H9 (cell line): ENCODE results near the gene DCN. TPM values are rescaled to one million over a fixed set of nuclear protein-coding genes. Genes with fewer than 3 reads are reported as not detected.

Experiments used
- DNase-seq: peaks from one replicate; pipeline ENCODE4 v3.0.0-alpha.2; 2017
- H2AFZ ChIP-seq: one replicate; pipeline ENCODE4 v1.6.1; 2013; ENCODE audit warnings: mild to moderate bottlenecking, low read length, control low read depth, moderate library complexity
- H2AK5ac ChIP-seq: 2 replicates; pipeline ENCODE4 v1.6.1; 2013; ENCODE audit warnings: low read length, control low read depth, mixed read lengths; ENCODE audit not compliant: insufficient read length
- H2BK120ac ChIP-seq: one replicate; pipeline ENCODE4 v1.6.1; 2013; ENCODE audit warnings: low read depth, mild to moderate bottlenecking, low read length, control low read depth, inconsistent platforms; ENCODE audit not compliant: poor library complexity, severe bottlenecking
- H2BK12ac ChIP-seq: 2 replicates; pipeline ENCODE4 v1.6.1; 2013; ENCODE audit warnings: low read length, control low read depth, mixed read lengths, low read depth; ENCODE audit not compliant: insufficient read length
- H2BK15ac ChIP-seq: 2 replicates; pipeline ENCODE4 v1.6.1; 2013; ENCODE audit warnings: low read depth, low read length, control low read depth
- H2BK20ac ChIP-seq: one replicate; pipeline ENCODE4 v1.6.1; 2013; ENCODE audit warnings: low read depth, mild to moderate bottlenecking, low read length, control low read depth, inconsistent platforms; ENCODE audit not compliant: poor library complexity, severe bottlenecking
- H2BK5ac ChIP-seq: 2 replicates; pipeline ENCODE4 v1.6.1; 2013; ENCODE audit warnings: low read length, control low read depth, mixed read lengths; ENCODE audit not compliant: insufficient read length
- H3K14ac ChIP-seq: 2 replicates; pipeline ENCODE4 v1.6.1; 2013; ENCODE audit warnings: low read length, control low read depth; ENCODE audit not compliant: insufficient read depth
- H3K18ac ChIP-seq: 2 replicates; pipeline ENCODE4 v1.6.1; 2013; ENCODE audit warnings: low read depth, mild to moderate bottlenecking, mixed read lengths, low read length, control low read depth; ENCODE audit not compliant: insufficient read length
- H3K23ac ChIP-seq: 2 replicates; pipeline ENCODE4 v1.6.1; 2013; ENCODE audit warnings: low read length, control low read depth, mixed read lengths, low read depth; ENCODE audit not compliant: insufficient read length
- H3K23me2 ChIP-seq: 2 replicates; pipeline ENCODE4 v1.6.1; 2013; ENCODE audit warnings: low read depth, mild to moderate bottlenecking, mixed read lengths, low read length, control low read depth; ENCODE audit not compliant: insufficient read length, poor library complexity, severe bottlenecking
- H3K27ac ChIP-seq: 2 replicates; pipeline ENCODE4 v1.5.1; 2013; ENCODE audit warnings: low read length, control low read depth, mixed read lengths, low read depth; ENCODE audit not compliant: insufficient read length
- H3K27me3 ChIP-seq: 2 replicates; pipeline ENCODE4 v1.6.1; 2013; ENCODE audit warnings: low read length, control low read depth, inconsistent platforms; ENCODE audit not compliant: insufficient read depth
- H3K4ac ChIP-seq: 2 replicates; pipeline ENCODE4 v1.6.1; 2013; ENCODE audit warnings: low read depth, mild to moderate bottlenecking, control low read depth, inconsistent platforms, low read length, moderate library complexity
- H3K4me1 ChIP-seq: 2 replicates; pipeline ENCODE4 v1.6.1; 2013; ENCODE audit warnings: low read length, control low read depth, inconsistent platforms; ENCODE audit not compliant: insufficient read depth
- H3K4me2 ChIP-seq: 2 replicates; pipeline ENCODE4 v1.6.1; 2013; ENCODE audit warnings: low read length, control low read depth, mixed read lengths; ENCODE audit not compliant: insufficient read length, insufficient read depth
- H3K56ac ChIP-seq: 2 replicates; pipeline ENCODE4 v1.6.1; 2013; ENCODE audit warnings: low read depth, mild to moderate bottlenecking, mixed read lengths, low read length, control low read depth; ENCODE audit not compliant: insufficient read length
- H3K79me1 ChIP-seq: 2 replicates; pipeline ENCODE4 v1.6.1; 2013; ENCODE audit warnings: low read depth, mild to moderate bottlenecking, moderate library complexity, low read length, control low read depth, inconsistent platforms; ENCODE audit not compliant: insufficient read depth, poor library complexity, severe bottlenecking
- H3K79me2 ChIP-seq: 2 replicates; pipeline ENCODE4 v1.6.1; 2013; ENCODE audit warnings: low read length, control low read depth, inconsistent platforms; ENCODE audit not compliant: insufficient read depth
- H3K9ac ChIP-seq: 2 replicates; pipeline ENCODE4 v1.6.1; 2013; ENCODE audit warnings: low read length, control low read depth, mixed read lengths; ENCODE audit not compliant: insufficient read length; ENCODE audit errors: extremely low read depth
- H3K9me3 ChIP-seq: one replicate; pipeline ENCODE4 v1.6.1; 2013; ENCODE audit warnings: low read depth, low read length, inconsistent platforms; ENCODE audit not compliant: control insufficient read depth
- H3T11ph ChIP-seq: one replicate; pipeline ENCODE4 v1.6.1; 2013; ENCODE audit warnings: mild to moderate bottlenecking, low read length, control low read depth, inconsistent platforms
- H4K20me1 ChIP-seq: one replicate; pipeline ENCODE4 v1.6.1; 2013; ENCODE audit not compliant: control insufficient read depth, insufficient read length, insufficient read depth
- H4K5ac ChIP-seq: 2 replicates; pipeline ENCODE4 v1.6.1; 2013; ENCODE audit warnings: low read depth, mild to moderate bottlenecking, mixed read lengths, low read length, control low read depth; ENCODE audit not compliant: insufficient read length
- H4K8ac ChIP-seq: replicated peaks from 2 replicates; pipeline ENCODE4 v1.6.1; 2013; ENCODE audit warnings: low read length, control low read depth, mixed read lengths, low read depth; ENCODE audit not compliant: insufficient read length
- H4K91ac ChIP-seq: 2 replicates; pipeline ENCODE4 v1.6.1; 2013; ENCODE audit warnings: low read depth, mild to moderate bottlenecking, moderate library complexity, mixed read lengths, low read length, control low read depth; ENCODE audit not compliant: insufficient read length
- H3K27ac Mint-ChIP-seq, 3 experiments: 2 replicates in 2 of 3; 3 replicates in 1 of 3; pipeline ENCODE4 v1.8.0; 2020 to 2021; ENCODE audit warnings: mixed read lengths in 3 of 3, mild to moderate bottlenecking in 1 of 3, moderate library complexity in 1 of 3
- H3K27me3 Mint-ChIP-seq: 2 replicates; pipeline ENCODE4 v1.8.0; 2021; ENCODE audit warnings: low read depth, mild to moderate bottlenecking, moderate library complexity, mixed read lengths
- H3K36me3 Mint-ChIP-seq, 3 experiments: 2 replicates in 2 of 3; 3 replicates in 1 of 3; pipeline ENCODE4 v1.8.0; 2020 to 2021; ENCODE audit warnings: low read depth in 3 of 3, mixed read lengths in 3 of 3; ENCODE audit not compliant: insufficient read depth in 1 of 3
- H3K4me1 Mint-ChIP-seq, 2 experiments: 2 replicates each; pipeline ENCODE4 v1.8.0; 2020; ENCODE audit warnings: mixed read lengths in 2 of 2
- H3K4me3 Mint-ChIP-seq, 2 experiments: 2 replicates in 1 of 2; 3 replicates in 1 of 2; pipeline ENCODE4 v1.8.0; 2020 to 2021; ENCODE audit warnings: mild to moderate bottlenecking in 2 of 2, mixed read lengths in 2 of 2, moderate library complexity in 1 of 2
- H3K9me3 Mint-ChIP-seq, 2 experiments: 2 replicates in 1 of 2; 3 replicates in 1 of 2; pipeline ENCODE4 v1.8.0; 2020; ENCODE audit warnings: mild to moderate bottlenecking in 2 of 2, mixed read lengths in 2 of 2, moderate library complexity in 1 of 2
- WGBS: extraction: QIAGEN DNeasy Blood & Tissue Kit; methylation state at CpG from one replicate; pipeline ENCODE4 v1.1.7; 2013; ENCODE audit warnings: missing lambda C conversion rate, low lambda C conversion rate, mixed read lengths; ENCODE audit not compliant: insufficient read length; ENCODE audit errors: extremely low coverage; 5-methylcytosine and 5-hydroxymethylcytosine counted together
- total RNA-seq: library from RNA; stranded (reverse); gene quantifications from 2 replicates; pipeline ENCODE4 v1.2.1, GENCODE V29; 2021
- TF ChIP-seq, protein P1 (sequence below): fragments of 200-600 bp; sonication (generic); conservative IDR thresholded peaks from 3 replicates; pipeline ENCODE4 v1.8.0; 2021; ENCODE audit warnings: antibody characterized with exemption, mild to moderate bottlenecking

DCN gene
- total RNA-seq, 1 experiment from 2014 or later, result not detected

DNA sequence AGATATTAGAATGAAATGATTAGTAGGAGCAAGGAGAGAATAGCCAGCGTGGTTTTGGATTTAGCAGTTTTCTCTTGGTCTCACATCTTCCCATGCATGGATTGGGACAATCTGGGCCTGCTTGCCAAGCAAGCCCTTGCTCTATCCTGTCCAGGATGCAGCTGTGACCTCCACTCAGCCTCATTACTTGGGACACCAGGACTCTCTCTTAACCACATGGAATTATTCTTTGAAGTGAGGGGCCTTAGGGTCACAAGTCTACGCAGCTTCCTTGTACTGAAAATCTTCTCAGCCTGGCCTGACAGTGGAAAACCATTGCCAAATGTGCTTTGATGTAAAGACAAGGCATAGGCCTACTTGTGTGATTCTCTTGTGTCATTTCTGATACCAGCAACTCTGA, 28.0 kb upstream of the DCN start:
- Histone ChIP-seq H4K91ac (no peak overlapping the region), H2BK12ac (no peak overlapping the region), H4K8ac (no peak overlapping the region), H3K27ac (no peak overlapping the region), H3K9ac (no peak overlapping the region), H3T11ph (no peak overlapping the region), H2BK120ac (no peak overlapping the region), H3K56ac (no peak overlapping the region), H3K79me2 (no peaks in the 10 kb centered on the region), H2BK20ac (no peak overlapping the region), H2AK5ac (no peak overlapping the region), H3K27me3 (no peaks in the 10 kb centered on the region), H2BK5ac (no peak overlapping the region), H4K20me1 (no peaks in the 10 kb centered on the region), H2BK15ac (no peak overlapping the region), H2AFZ (no peak overlapping the region), H3K4me2 (no peak overlapping the region), H3K4me1 (no peaks in the 10 kb centered on the region), H3K9me3 (no peaks in the 10 kb centered on the region), H3K23ac (no peak overlapping the region), H4K5ac (no peak overlapping the region), H3K79me1 (no peaks in the 10 kb centered on the region), H3K14ac (no peak overlapping the region), H3K23me2 (no peaks in the 10 kb centered on the region), H3K4ac (no peak overlapping the region), H3K18ac (no peak overlapping the region)
- H3K4me1 Mint-ChIP-seq, result 0 out of 4 replicates have a peak, but pooled peaks cover 0 to 3% of the 10 kb centered on the region in 2 experiments
- no peaks in the 10 kb centered on the region; a peak in 2 of 5 replicates for H3K9me3 Mint-ChIP-seq
- TF ChIP-seq, protein P1, sequence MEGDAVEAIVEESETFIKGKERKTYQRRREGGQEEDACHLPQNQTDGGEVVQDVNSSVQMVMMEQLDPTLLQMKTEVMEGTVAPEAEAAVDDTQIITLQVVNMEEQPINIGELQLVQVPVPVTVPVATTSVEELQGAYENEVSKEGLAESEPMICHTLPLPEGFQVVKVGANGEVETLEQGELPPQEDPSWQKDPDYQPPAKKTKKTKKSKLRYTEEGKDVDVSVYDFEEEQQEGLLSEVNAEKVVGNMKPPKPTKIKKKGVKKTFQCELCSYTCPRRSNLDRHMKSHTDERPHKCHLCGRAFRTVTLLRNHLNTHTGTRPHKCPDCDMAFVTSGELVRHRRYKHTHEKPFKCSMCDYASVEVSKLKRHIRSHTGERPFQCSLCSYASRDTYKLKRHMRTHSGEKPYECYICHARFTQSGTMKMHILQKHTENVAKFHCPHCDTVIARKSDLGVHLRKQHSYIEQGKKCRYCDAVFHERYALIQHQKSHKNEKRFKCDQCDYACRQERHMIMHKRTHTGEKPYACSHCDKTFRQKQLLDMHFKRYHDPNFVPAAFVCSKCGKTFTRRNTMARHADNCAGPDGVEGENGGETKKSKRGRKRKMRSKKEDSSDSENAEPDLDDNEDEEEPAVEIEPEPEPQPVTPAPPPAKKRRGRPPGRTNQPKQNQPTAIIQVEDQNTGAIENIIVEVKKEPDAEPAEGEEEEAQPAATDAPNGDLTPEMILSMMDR, result no peak
- peak overlapping the region in 1 of 3 experiments; percentile 33; a peak in 2 of 7 replicates for H3K27ac Mint-ChIP-seq
- WGBS, result no CpG with 5 or more reads among the region's 2 CpGs
- H3K27me3 Mint-ChIP-seq, result no peaks in the 10 kb centered on the region
- no peak overlapping the region for H3K4me3 Mint-ChIP-seq
- H3K36me3 Mint-ChIP-seq, result peaks cover 0 to 6% (median 0%) of the 10 kb centered on the region in 3 experiments; a peak in 1 of 7 replicates
- no peak for DNase-seq
